NB4 (cell line): ENCODE data around the gene TTC5.
A peak's percentile ranks its signal among the peaks of the same experiment; 100 is the strongest.

Source experiments
- TF ChIP-seq, protein P1 (sequence below): IDR thresholded peaks from 2 replicates; pipeline ENCODE4 v1.6.1; 2011; ENCODE audit warnings: low read depth, low read length
- TF ChIP-seq, protein P2 (sequence below): IDR thresholded peaks from one replicate; pipeline ENCODE4 v1.5.1; 2012; ENCODE audit warnings: low read depth, low read length

DNA sequence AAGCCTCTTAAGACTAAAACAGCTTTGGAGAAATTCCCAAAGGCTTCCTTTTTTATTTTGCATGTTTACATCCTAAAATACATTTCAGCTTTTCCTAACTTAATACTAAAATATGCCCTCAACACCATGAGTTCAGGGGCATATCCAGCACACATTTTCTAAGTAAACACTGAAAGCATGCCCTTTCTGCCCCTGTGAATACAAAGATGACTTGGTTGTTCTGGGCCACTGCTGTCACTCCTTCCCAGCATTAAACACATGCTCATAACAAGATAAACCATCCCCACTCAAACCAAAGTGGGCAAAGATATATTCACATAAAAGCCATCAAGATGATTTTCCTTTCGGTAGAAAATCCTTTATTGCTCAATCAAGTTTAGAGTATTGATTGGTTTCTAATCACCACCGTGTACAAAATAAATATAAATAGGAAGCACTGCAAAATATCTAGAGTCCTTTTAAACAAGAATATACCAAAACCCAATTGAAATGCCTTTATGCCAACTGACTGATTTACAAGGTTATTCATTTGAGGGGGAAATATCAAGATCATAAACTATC is 25.4 kb upstream of the TTC5 start:
- TF ChIP-seq, protein P1, sequence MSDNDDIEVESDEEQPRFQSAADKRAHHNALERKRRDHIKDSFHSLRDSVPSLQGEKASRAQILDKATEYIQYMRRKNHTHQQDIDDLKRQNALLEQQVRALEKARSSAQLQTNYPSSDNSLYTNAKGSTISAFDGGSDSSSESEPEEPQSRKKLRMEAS: 0 out of 2 replicates have a peak, but pooled peaks have one; percentile 15
- TF ChIP-seq, protein P2, sequence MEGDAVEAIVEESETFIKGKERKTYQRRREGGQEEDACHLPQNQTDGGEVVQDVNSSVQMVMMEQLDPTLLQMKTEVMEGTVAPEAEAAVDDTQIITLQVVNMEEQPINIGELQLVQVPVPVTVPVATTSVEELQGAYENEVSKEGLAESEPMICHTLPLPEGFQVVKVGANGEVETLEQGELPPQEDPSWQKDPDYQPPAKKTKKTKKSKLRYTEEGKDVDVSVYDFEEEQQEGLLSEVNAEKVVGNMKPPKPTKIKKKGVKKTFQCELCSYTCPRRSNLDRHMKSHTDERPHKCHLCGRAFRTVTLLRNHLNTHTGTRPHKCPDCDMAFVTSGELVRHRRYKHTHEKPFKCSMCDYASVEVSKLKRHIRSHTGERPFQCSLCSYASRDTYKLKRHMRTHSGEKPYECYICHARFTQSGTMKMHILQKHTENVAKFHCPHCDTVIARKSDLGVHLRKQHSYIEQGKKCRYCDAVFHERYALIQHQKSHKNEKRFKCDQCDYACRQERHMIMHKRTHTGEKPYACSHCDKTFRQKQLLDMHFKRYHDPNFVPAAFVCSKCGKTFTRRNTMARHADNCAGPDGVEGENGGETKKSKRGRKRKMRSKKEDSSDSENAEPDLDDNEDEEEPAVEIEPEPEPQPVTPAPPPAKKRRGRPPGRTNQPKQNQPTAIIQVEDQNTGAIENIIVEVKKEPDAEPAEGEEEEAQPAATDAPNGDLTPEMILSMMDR: no peak
